Body of pancreas (tissue), 4 donors: ENCODE data around the gene ESRRB.

Experiments
- POLR2A ChIP-seq, 3 donors: fragments of 450-650 bp; IDR thresholded peaks; one replicate each; pipeline ENCODE4 v1.6.1; 2016; ENCODE audit warnings: antibody characterized with exemption in 3 of 3, mild to moderate bottlenecking in 2 of 3
- TF ChIP-seq, protein P1 (sequence below), 7 experiments: fragments of 450-650 bp in 4 of 7; fragments of 200-600 bp in 3 of 7; sonication (generic) in 3 of 7; IDR thresholded peaks; one replicate each; pipeline ENCODE4 v1.5.1; 2016 to 2019; ENCODE audit warnings: antibody characterized with exemption in 7 of 7

DNA sequence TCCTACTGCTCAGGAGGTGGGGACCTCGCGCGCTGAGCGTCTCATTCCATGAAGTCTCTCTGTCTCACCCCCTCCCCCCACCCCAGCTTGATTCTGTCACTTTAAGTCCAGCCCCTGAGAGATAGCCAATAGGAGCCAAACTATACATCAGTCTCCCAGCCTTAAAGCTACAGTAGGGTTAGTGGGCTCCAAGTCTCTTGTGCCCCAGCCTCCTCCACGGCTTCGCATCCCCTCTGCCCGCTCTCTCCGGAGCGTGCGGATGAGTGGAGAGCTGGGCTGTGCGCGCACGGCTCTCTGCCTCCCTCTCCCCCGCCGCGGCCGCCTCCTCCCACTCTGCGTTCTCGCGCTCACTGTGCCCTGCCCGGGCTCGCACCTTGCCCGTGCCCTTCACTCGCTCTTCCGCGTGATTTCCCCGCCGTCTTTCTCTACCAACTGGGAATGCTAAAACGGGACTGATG is at the start of gene ESRRB:
- TF ChIP-seq, protein P1, sequence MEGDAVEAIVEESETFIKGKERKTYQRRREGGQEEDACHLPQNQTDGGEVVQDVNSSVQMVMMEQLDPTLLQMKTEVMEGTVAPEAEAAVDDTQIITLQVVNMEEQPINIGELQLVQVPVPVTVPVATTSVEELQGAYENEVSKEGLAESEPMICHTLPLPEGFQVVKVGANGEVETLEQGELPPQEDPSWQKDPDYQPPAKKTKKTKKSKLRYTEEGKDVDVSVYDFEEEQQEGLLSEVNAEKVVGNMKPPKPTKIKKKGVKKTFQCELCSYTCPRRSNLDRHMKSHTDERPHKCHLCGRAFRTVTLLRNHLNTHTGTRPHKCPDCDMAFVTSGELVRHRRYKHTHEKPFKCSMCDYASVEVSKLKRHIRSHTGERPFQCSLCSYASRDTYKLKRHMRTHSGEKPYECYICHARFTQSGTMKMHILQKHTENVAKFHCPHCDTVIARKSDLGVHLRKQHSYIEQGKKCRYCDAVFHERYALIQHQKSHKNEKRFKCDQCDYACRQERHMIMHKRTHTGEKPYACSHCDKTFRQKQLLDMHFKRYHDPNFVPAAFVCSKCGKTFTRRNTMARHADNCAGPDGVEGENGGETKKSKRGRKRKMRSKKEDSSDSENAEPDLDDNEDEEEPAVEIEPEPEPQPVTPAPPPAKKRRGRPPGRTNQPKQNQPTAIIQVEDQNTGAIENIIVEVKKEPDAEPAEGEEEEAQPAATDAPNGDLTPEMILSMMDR (IDR thresholded peaks at IDR 0.05): no peak
- TF ChIP-seq POLR2A (IDR thresholded peaks at IDR 0.05): no peak
